ENCODE data around the gene ZFP62. TPM values are rescaled to one million over a fixed set of nuclear protein-coding genes. Genes with fewer than 3 reads are reported as not detected.

Gene ZFP62
- total and polyA plus RNA-seq, 7 experiments from 2014 or later, result 24.9 to 80.4 (median 31.5) TPM

- H3K27me3 ChIP-seq (ENCODE audit: control insufficient read depth in 2 of 2, insufficient read depth in 2 of 2, low read length in 2 of 2), result no peaks in the 10 kb centered on the region
- H3K27ac ChIP-seq (ENCODE audit: low read depth, low read length), result no peak overlapping the region
- intact Hi-C loops (cut with micrococcal nuclease), result no loop called here
- ATAC-seq, result no peak
- CTCF ChIA-PET, result interaction anchor here (0.6 to 0.8 kb wide), 2 partner anchors 12 to 1153 kb away, joined by 3 to 5 read pairs; no protein-coding TSS in a partner anchor
- Mint-ChIP-seq H3K27ac (peak overlapping the region in 4 of 9 donors; percentile 15 to 78 (median 70)), H3K4me1 (peaks cover 24 to 50% (median 35%) of the 10 kb centered on the region in 7 donors), H3K36me3 (peaks cover 0 to 18% (median 12%) of the 10 kb centered on the region in 5 donors), H3K9me3 (peaks cover 0 to 9% (median 2%) of the 10 kb centered on the region in 11 donors), H3K27me3 (no peaks in the 10 kb centered on the region), H3K4me3 (peak overlapping the region in 4 of 10 donors; percentile 3 to 65 (median 42))
- DNase-seq, result no peak
- peaks cover 0 to 3% (median 0%) of the 10 kb centered on the region in 3 experiments for H3K9me3 ChIP-seq (ENCODE audit: control insufficient read depth in 2 of 3, low read length in 3 of 3)
- H3K4me1 ChIP-seq (ENCODE audit: control insufficient read depth in 2 of 2, insufficient read depth in 2 of 2, low read length in 2 of 2), result peaks cover 4 to 9% of the 10 kb centered on the region in 2 donors
- H3K36me3 ChIP-seq (ENCODE audit: control insufficient read depth in 2 of 3, insufficient read depth in 3 of 3, low read length in 3 of 3), result no peaks in the 10 kb centered on the region
- H3K4me3 ChIP-seq (ENCODE audit: low read length), result no peak overlapping the region
- POLR2A ChIA-PET, result interaction anchor here (0.6 to 3.3 kb wide), 10 partner anchors 9 to 1274 kb away, joined by 3 to 20 read pairs (median 10); no protein-coding TSS in a partner anchor
Measured at GRCh38 chr5:180824630-180825476, 36.2 kb downstream of the ZFP62 start.

- Mint-ChIP-seq H3K4me3 (peak overlapping the region in 7 of 10 donors; percentile 3 to 79 (median 20)), H3K9me3 (peaks cover 0 to 4% (median 0%) of the 10 kb centered on the region in 11 donors), H3K36me3 (peaks cover 0 to 11% (median 5%) of the 10 kb centered on the region in 5 donors), H3K27me3 (no peaks in the 10 kb centered on the region), H3K4me1 (peaks cover 21 to 42% (median 28%) of the 10 kb centered on the region in 7 donors), H3K27ac (peak overlapping the region in 8 of 9 donors; percentile 7 to 78 (median 45))
- POLR2A ChIA-PET, result interaction anchor here (0.6 to 3.3 kb wide), 9 partner anchors 11 to 1273 kb away, joined by 3 to 20 read pairs (median 11); no protein-coding TSS in a partner anchor
- Histone ChIP-seq H3K27me3 (ENCODE audit: control insufficient read depth in 2 of 2, insufficient read depth in 2 of 2, low read length in 2 of 2) (no peaks in the 10 kb centered on the region), H3K4me3 (ENCODE audit: low read length) (no peak overlapping the region), H3K4me1 (ENCODE audit: control insufficient read depth in 2 of 2, insufficient read depth in 2 of 2, low read length in 2 of 2) (peaks cover 0 to 5% of the 10 kb centered on the region in 2 donors), H3K36me3 (ENCODE audit: control insufficient read depth in 2 of 3, insufficient read depth in 3 of 3, low read length in 3 of 3) (no peaks in the 10 kb centered on the region), H3K27ac (ENCODE audit: low read depth, low read length) (no peak overlapping the region), H3K9me3 (ENCODE audit: control insufficient read depth in 2 of 3, low read length in 3 of 3) (no peaks in the 10 kb centered on the region)
- CTCF ChIA-PET, result interaction anchor here (0.6 to 0.8 kb wide), 2 partner anchors 13 to 1152 kb away, joined by 3 to 5 read pairs; no protein-coding TSS in a partner anchor
- DNase-seq (peak in 1 of 9 donors; percentile 42), ATAC-seq (peak; percentile 44)
- intact Hi-C loops (cut with micrococcal nuclease), result no loop called here
Measured at GRCh38 chr5:180823940-180824629, 37.0 kb downstream of the ZFP62 start.

DNA sequence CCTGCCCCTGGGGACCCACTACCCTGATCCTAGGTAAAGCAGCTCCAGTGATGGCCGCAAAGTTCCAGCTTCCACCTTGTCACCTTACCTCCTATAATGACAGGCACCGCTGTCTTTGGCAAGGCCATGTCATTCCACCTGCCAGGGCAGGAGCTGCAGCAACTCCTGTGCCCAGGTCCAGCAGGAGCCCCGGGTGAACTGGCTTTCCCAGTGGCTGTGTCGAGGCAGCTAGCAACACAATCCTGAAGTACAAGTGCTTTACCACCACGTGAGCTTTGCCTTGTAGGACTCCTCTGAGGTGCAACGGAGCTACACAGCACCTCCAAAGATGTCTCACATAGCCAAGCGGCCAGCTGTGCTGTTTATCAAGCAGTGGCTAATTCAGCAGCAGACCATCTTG is 37.7 kb downstream of the ZFP62 start:
- CTCF ChIA-PET, result no interaction called here

DNA sequence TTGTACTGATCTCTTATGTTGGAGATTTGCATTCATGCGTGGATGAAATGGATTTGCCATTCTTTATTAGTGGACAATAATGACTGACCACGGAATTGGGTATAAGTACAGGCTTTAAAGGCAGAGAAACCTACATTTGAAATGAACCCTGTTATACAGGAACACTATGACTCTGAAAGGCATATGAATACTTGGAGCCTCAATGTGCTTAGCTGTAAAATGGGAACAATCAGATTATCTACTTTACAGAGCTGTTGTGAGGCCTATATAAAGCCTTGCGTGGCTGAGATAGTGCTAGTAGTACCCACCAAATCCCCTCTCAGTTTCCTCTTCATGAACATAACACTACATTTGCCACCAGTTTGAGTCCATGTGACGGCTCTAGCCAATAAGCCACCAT is 39.5 kb downstream of the ZFP62 start:
- Mint-ChIP-seq H3K27ac (peak overlapping the region in 1 of 9 donors; percentile 48), H3K27me3 (peaks cover 0 to 11% (median 0%) of the 10 kb centered on the region in 5 donors), H3K9me3 (peaks cover 0 to 4% (median 0%) of the 10 kb centered on the region in 11 donors), H3K4me1 (peaks cover 27 to 56% (median 38%) of the 10 kb centered on the region in 7 donors), H3K36me3 (peaks cover 0 to 3% (median 0%) of the 10 kb centered on the region in 5 donors), H3K4me3 (no peak overlapping the region)
- no peaks in the 10 kb centered on the region for H3K9me3 ChIP-seq (ENCODE audit: control insufficient read depth in 2 of 3, low read length in 3 of 3)
- no peak overlapping the region for H3K27ac ChIP-seq (ENCODE audit: low read depth, low read length)
- ChIA-PET CTCF (interaction anchor here (1.6 kb wide), 1 partner anchor 9 kb away, joined by 9 read pairs; no protein-coding TSS in a partner anchor), POLR2A (interaction anchor here (0.7 to 2.0 kb wide), 7 partner anchors 9 to 133 kb away, joined by 3 to 17 read pairs (median 5); no protein-coding TSS in a partner anchor)
- ATAC-seq, result no peak
- H3K27me3 ChIP-seq (ENCODE audit: control insufficient read depth in 2 of 2, insufficient read depth in 2 of 2, low read length in 2 of 2), result no peaks in the 10 kb centered on the region
- intact Hi-C loops (cut with micrococcal nuclease), result no loop called here
- DNase-seq, result no peak
- peaks cover 4 to 15% of the 10 kb centered on the region in 2 donors for H3K4me1 ChIP-seq (ENCODE audit: control insufficient read depth in 2 of 2, insufficient read depth in 2 of 2, low read length in 2 of 2)
- no peaks in the 10 kb centered on the region for H3K36me3 ChIP-seq (ENCODE audit: control insufficient read depth in 2 of 3, insufficient read depth in 3 of 3, low read length in 3 of 3)
- no peak overlapping the region for H3K4me3 ChIP-seq (ENCODE audit: low read length)

More for the DNA sequence above, 37.7 kb downstream of the ZFP62 start:
- Histone ChIP-seq H3K4me1 (ENCODE audit: control insufficient read depth in 2 of 2, insufficient read depth in 2 of 2, low read length in 2 of 2) (peaks cover 0 to 5% of the 10 kb centered on the region in 2 donors), H3K4me3 (ENCODE audit: low read length) (no peak overlapping the region), H3K9me3 (ENCODE audit: control insufficient read depth in 2 of 3, low read length in 3 of 3) (no peaks in the 10 kb centered on the region), H3K27ac (ENCODE audit: low read depth, low read length) (no peak overlapping the region), H3K27me3 (ENCODE audit: control insufficient read depth in 2 of 2, insufficient read depth in 2 of 2, low read length in 2 of 2) (no peaks in the 10 kb centered on the region), H3K36me3 (ENCODE audit: control insufficient read depth in 2 of 3, insufficient read depth in 3 of 3, low read length in 3 of 3) (no peaks in the 10 kb centered on the region)
- Mint-ChIP-seq H3K9me3 (peaks cover 0 to 4% (median 0%) of the 10 kb centered on the region in 11 donors), H3K27ac (peak overlapping the region in 1 of 9 donors; percentile 17), H3K4me3 (peak overlapping the region in 1 of 10 donors; percentile 65), H3K36me3 (peaks cover 0 to 6% (median 0%) of the 10 kb centered on the region in 5 donors), H3K4me1 (peaks cover 21 to 41% (median 28%) of the 10 kb centered on the region in 7 donors), H3K27me3 (peaks cover 0 to 6% (median 0%) of the 10 kb centered on the region in 5 donors)
- intact Hi-C loops (cut with micrococcal nuclease), result no loop called here
- POLR2A ChIA-PET, result interaction anchor here (0.7 to 3.3 kb wide), 5 partner anchors 12 to 40 kb away, joined by 3 to 20 read pairs (median 4); no protein-coding TSS in a partner anchor
- ATAC-seq (no peak), DNase-seq (no peak)

DNA sequence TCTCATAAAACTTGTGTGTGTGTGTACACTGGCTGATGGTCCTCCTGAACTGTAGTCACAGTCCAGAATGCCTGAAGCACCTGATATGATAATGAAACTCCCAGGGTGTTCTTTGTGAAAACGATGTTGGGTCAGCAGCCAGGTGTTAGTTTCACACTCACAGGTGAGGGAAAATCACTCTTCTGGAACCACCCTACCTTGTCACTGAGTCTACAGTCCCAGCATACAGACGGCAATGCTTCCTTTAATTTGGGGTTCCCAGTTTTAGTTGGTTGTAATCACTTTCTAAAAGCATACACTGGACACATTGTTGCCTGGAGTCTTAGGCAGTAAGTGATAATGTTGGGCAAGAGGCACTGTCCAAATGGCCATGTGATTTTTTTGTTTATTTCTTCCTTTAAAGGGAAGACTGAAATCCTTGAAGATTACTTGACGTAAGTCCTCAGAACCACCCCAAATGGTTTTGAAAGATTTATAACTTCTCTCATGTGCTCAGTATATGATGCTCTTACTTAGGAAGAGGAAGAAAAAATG is 40.2 kb downstream of the ZFP62 start:
- DNase-seq, result no peak
- no peaks in the 10 kb centered on the region for H3K36me3 ChIP-seq (ENCODE audit: control insufficient read depth in 2 of 3, insufficient read depth in 3 of 3, low read length in 3 of 3)
- H3K27ac Mint-ChIP-seq, result no peak overlapping the region
- peaks cover 0 to 11% (median 0%) of the 10 kb centered on the region in 5 donors for H3K27me3 Mint-ChIP-seq
- no peaks in the 10 kb centered on the region for H3K9me3 Mint-ChIP-seq
- no peaks in the 10 kb centered on the region for H3K36me3 Mint-ChIP-seq
- intact Hi-C loops (cut with micrococcal nuclease), result no loop called here
- no peak overlapping the region for H3K27ac ChIP-seq (ENCODE audit: low read depth, low read length)
- CTCF ChIA-PET, result interaction anchor here (1.6 kb wide), 1 partner anchor 10 kb away, joined by 9 read pairs; no protein-coding TSS in a partner anchor
- peaks cover 6 to 21% of the 10 kb centered on the region in 2 donors for H3K4me1 ChIP-seq (ENCODE audit: control insufficient read depth in 2 of 2, insufficient read depth in 2 of 2, low read length in 2 of 2)
- no peak overlapping the region for H3K4me3 Mint-ChIP-seq
- ATAC-seq, result peak; percentile 79
- no peak overlapping the region for H3K4me3 ChIP-seq (ENCODE audit: low read length)
- H3K4me1 Mint-ChIP-seq, result peaks cover 28 to 54% (median 40%) of the 10 kb centered on the region in 7 donors
- no peaks in the 10 kb centered on the region for H3K27me3 ChIP-seq (ENCODE audit: control insufficient read depth in 2 of 2, insufficient read depth in 2 of 2, low read length in 2 of 2)
- POLR2A ChIA-PET, result interaction anchor here (0.8 to 2.0 kb wide), 6 partner anchors 10 to 21 kb away, joined by 3 to 17 read pairs (median 6); no protein-coding TSS in a partner anchor
- H3K9me3 ChIP-seq (ENCODE audit: control insufficient read depth in 2 of 3, low read length in 3 of 3), result no peaks in the 10 kb centered on the region

Measured in naive thymus-derived CD4-positive, alpha-beta T cell (primary cell).